HepG2 (cell line): ENCODE data around the gene CDC14B. TPM values are rescaled to one million over a fixed set of nuclear protein-coding genes. Genes with fewer than 3 reads are reported as not detected.

Experiments used
- ATF1 ChIP-seq: IDR thresholded peaks from 2 replicates; pipeline ENCODE4 v1.6.1; 2016; ENCODE audit warnings: mild to moderate bottlenecking, control low read depth
- DMAP1 ChIP-seq: IDR thresholded peaks from 2 replicates; pipeline ENCODE4 v1.6.1; 2016
- HMGXB3 ChIP-seq: sonication (generic); formaldehyde crosslinking; IDR thresholded peaks from 2 replicates; pipeline ENCODE4 v1.4.0; 2020; ENCODE audit warnings: missing genetic modification reagents, borderline replicate concordance
- NFKBIZ ChIP-seq: IDR thresholded peaks from 2 replicates; pipeline ENCODE4 v1.6.1; 2018; ENCODE audit warnings: missing genetic modification reagents, missing compliant biosample characterization
- NR2F2 ChIP-seq: IDR thresholded peaks from 2 replicates; pipeline ENCODE4 v1.6.1; 2012; ENCODE audit warnings: low read depth, inconsistent platforms, borderline replicate concordance
- REST ChIP-seq, 2 experiments: IDR thresholded peaks; 2 replicates each; pipeline ENCODE4 v1.6.1; 2011 to 2012; ENCODE audit warnings: low read length in 2 of 2, borderline replicate concordance in 1 of 2, low read depth in 1 of 2, mild to moderate bottlenecking in 1 of 2, moderate library complexity in 1 of 2
- SRSF1 ChIP-seq: fragments of 200-400 bp; formaldehyde crosslinking; optimal IDR thresholded peaks from 2 replicates; pipeline ENCODE3; 2017; ENCODE audit warnings: mild to moderate bottlenecking, low read depth, low read length, moderate library complexity
- XRCC5 ChIP-seq: fragments of 200-400 bp; formaldehyde crosslinking; optimal IDR thresholded peaks from 2 replicates; pipeline ENCODE3; 2017; ENCODE audit warnings: mild to moderate bottlenecking, low read length
- ZFP41 ChIP-seq: sonication (generic); formaldehyde crosslinking; IDR thresholded peaks from 2 replicates; pipeline ENCODE4 v1.4.0; 2020; ENCODE audit warnings: mild to moderate bottlenecking, missing genetic modification reagents, borderline replicate concordance
- ZNF224 ChIP-seq: sonication (generic); formaldehyde crosslinking; IDR thresholded peaks from 2 replicates; pipeline ENCODE4 v1.5.0; 2020; ENCODE audit warnings: mild to moderate bottlenecking, missing genetic modification reagents
- ZNF343 ChIP-seq: sonication (generic); formaldehyde crosslinking; IDR thresholded peaks from 2 replicates; pipeline ENCODE4 v1.4.0; 2020; ENCODE audit warnings: mild to moderate bottlenecking, missing genetic modification reagents
- ZNF552 ChIP-seq: sonication (generic); formaldehyde crosslinking; IDR thresholded peaks from 2 replicates; pipeline ENCODE4 v1.9.0; 2022; ENCODE audit warnings: missing genetic modification reagents, mild to moderate bottlenecking, borderline replicate concordance
- ZNF704 ChIP-seq: sonication (generic); formaldehyde crosslinking; IDR thresholded peaks from 2 replicates; pipeline ENCODE4 v1.8.1; 2023; ENCODE audit warnings: mild to moderate bottlenecking, inconsistent platforms, moderate library complexity, missing genetic modification reagents, borderline replicate concordance
- polyA plus RNA-seq, 8 experiments: library from polyadenylated mRNA; depleted of rRNA in 3 of 8; stranded (reverse) in 7 of 8; unstranded in 1 of 8; fragments of >200 nt; fragmentation: Illumina TruSeq in 4 of 8; extraction: Trizol in 4 of 8; gene quantifications; 2 replicates each; pipeline versions ENCODE4 v1.2.1 to v1.2.3, GENCODE V29; 2011 to 2016; ENCODE audit warnings: low read depth in 4 of 8, missing spikeins in 1 of 8, mixed read lengths in 1 of 8; ENCODE audit not compliant: insufficient read depth in 1 of 8
- total RNA-seq, 5 experiments: library from RNA; depleted of rRNA; stranded (reverse); fragments of >200 nt; fragmentation: Illumina TruSeq; extraction: Trizol; gene quantifications; 2 replicates each; pipeline ENCODE4 v1.2.3, GENCODE V29; 2016; ENCODE audit warnings: low read depth in 1 of 5
- TF ChIP-seq, protein P1 (sequence below): sonication (generic); formaldehyde crosslinking; IDR thresholded peaks from 2 replicates; pipeline ENCODE4 v1.4.0; 2020; ENCODE audit warnings: missing genetic modification reagents
- TF ChIP-seq, protein P2 (sequence below): sonication (generic); formaldehyde crosslinking; conservative IDR thresholded peaks from 2 replicates; pipeline ENCODE4 v1.8.0; 2022; ENCODE audit warnings: low read depth, missing genetic modification reagents

CDC14B gene
- total and polyA plus RNA-seq, 2 of the 13 experiments (the other 11 are each of a cell fraction or from before 2014, with no cell fraction given): 25.8 to 33.3 TPM

GRCh38 chr9:96612105-96612965, 7.3 kb downstream of the CDC14B start (continued):
- 0 out of 2 replicates have a peak, but pooled peaks have one; percentile 60 for TF ChIP-seq NFKBIZ (CRISPR knock-in tag)
- TF ChIP-seq ZNF343 (CRISPR knock-in tag): no peak
- TF ChIP-seq, protein P1, sequence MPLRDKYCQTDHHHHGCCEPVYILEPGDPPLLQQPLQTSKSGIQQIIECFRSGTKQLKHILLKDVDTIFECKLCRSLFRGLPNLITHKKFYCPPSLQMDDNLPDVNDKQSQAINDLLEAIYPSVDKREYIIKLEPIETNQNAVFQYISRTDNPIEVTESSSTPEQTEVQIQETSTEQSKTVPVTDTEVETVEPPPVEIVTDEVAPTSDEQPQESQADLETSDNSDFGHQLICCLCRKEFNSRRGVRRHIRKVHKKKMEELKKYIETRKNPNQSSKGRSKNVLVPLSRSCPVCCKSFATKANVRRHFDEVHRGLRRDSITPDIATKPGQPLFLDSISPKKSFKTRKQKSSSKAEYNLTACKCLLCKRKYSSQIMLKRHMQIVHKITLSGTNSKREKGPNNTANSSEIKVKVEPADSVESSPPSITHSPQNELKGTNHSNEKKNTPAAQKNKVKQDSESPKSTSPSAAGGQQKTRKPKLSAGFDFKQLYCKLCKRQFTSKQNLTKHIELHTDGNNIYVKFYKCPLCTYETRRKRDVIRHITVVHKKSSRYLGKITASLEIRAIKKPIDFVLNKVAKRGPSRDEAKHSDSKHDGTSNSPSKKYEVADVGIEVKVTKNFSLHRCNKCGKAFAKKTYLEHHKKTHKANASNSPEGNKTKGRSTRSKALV: no peak
- TF ChIP-seq ZFP41 (CRISPR knock-in tag): no peak
- TF ChIP-seq, protein P2, sequence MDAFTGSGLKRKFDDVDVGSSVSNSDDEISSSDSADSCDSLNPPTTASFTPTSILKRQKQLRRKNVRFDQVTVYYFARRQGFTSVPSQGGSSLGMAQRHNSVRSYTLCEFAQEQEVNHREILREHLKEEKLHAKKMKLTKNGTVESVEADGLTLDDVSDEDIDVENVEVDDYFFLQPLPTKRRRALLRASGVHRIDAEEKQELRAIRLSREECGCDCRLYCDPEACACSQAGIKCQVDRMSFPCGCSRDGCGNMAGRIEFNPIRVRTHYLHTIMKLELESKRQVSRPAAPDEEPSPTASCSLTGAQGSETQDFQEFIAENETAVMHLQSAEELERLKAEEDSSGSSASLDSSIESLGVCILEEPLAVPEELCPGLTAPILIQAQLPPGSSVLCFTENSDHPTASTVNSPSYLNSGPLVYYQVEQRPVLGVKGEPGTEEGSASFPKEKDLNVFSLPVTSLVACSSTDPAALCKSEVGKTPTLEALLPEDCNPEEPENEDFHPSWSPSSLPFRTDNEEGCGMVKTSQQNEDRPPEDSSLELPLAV (CRISPR knock-in tag): no peak
- no peak for TF ChIP-seq SRSF1
- no peak for TF ChIP-seq ATF1 (CRISPR knock-in tag)
- TF ChIP-seq NR2F2: no peak
- peak in 1 of 2 experiments; percentile 21; a peak in 1 of 4 replicates for TF ChIP-seq REST (IDR thresholded peaks at IDR 0.05; ENCODE audit: borderline replicate concordance in 1 of 2, low read depth in 1 of 2, low read length in 2 of 2)
- TF ChIP-seq ZNF552 (CRISPR knock-in tag): no peak
- no peak for TF ChIP-seq ZNF704 (CRISPR knock-in tag)
- TF ChIP-seq XRCC5: peak; percentile 52
- no peak for TF ChIP-seq ZNF224 (CRISPR knock-in tag)
- TF ChIP-seq HMGXB3 (CRISPR knock-in tag): 0 out of 2 replicates have a peak, but pooled peaks have one; percentile 56
- TF ChIP-seq DMAP1 (CRISPR knock-in tag): 0 out of 2 replicates have a peak, but pooled peaks have one; percentile 27
